Neuronal stem cell (in vitro differentiated cells): Measurements from ENCODE around the gene BAZ2B. TPM values are rescaled to one million over a fixed set of nuclear protein-coding genes. Genes with fewer than 3 reads are reported as not detected.

Source experiments
- DNase-seq: peaks from one replicate; pipeline ENCODE4 v3.0.0-alpha.2; 2013; ENCODE audit warnings: low spot score
- H2AFZ ChIP-seq: one replicate; pipeline ENCODE4 v1.6.1; 2013; ENCODE audit warnings: mild to moderate bottlenecking, low read length, inconsistent platforms
- H2AK5ac ChIP-seq: 2 replicates; pipeline ENCODE4 v1.6.1; 2013; ENCODE audit warnings: low read depth, mild to moderate bottlenecking, inconsistent platforms, low read length, moderate library complexity, mixed read lengths
- H2BK120ac ChIP-seq: 2 replicates; pipeline ENCODE4 v1.6.1; 2013; ENCODE audit warnings: low read depth, mild to moderate bottlenecking, inconsistent platforms, low read length, moderate library complexity, mixed read lengths
- H2BK12ac ChIP-seq: one replicate; pipeline ENCODE4 v1.6.1; 2013; ENCODE audit warnings: low read length, inconsistent platforms
- H2BK15ac ChIP-seq: 2 replicates; pipeline ENCODE4 v1.6.1; 2013; ENCODE audit warnings: mild to moderate bottlenecking, low read length, inconsistent platforms, mixed read lengths
- H2BK5ac ChIP-seq: one replicate; pipeline ENCODE4 v1.6.1; 2013; ENCODE audit warnings: inconsistent platforms, mild to moderate bottlenecking, low read length, moderate library complexity
- H3K14ac ChIP-seq: one replicate; pipeline ENCODE4 v1.6.1; 2013; ENCODE audit warnings: low read length, inconsistent platforms
- H3K18ac ChIP-seq: 2 replicates; pipeline ENCODE4 v1.6.1; 2013; ENCODE audit warnings: low read length, inconsistent platforms
- H3K23ac ChIP-seq: 2 replicates; pipeline ENCODE4 v1.6.1; 2013; ENCODE audit warnings: low read depth, mild to moderate bottlenecking, mixed read lengths, low read length, inconsistent platforms; ENCODE audit not compliant: poor library complexity
- H3K27ac ChIP-seq: replicated peaks from 3 replicates; pipeline ENCODE4 v1.5.1; 2013; ENCODE audit warnings: low read length, inconsistent platforms
- H3K27me3 ChIP-seq, 3 experiments: 2 replicates each; pipeline ENCODE4 v1.6.1; 2013; ENCODE audit warnings: low read length in 3 of 3, mild to moderate bottlenecking in 2 of 3, inconsistent platforms in 1 of 3, low read depth in 1 of 3, mixed read lengths in 1 of 3, moderate library complexity in 1 of 3; ENCODE audit not compliant: control insufficient read depth in 3 of 3, insufficient read depth in 3 of 3
- H3K36me3 ChIP-seq, 2 donors: replicated peaks in 1 of 2; 2 replicates each; pipeline ENCODE4 v1.6.1; 2013; ENCODE audit warnings: low read length in 2 of 2; ENCODE audit not compliant: control insufficient read depth in 2 of 2, insufficient read depth in 2 of 2
- H3K4ac ChIP-seq: 2 replicates; pipeline ENCODE4 v1.6.1; 2013; ENCODE audit warnings: inconsistent platforms, mild to moderate bottlenecking, low read length, moderate library complexity
- H3K4me1 ChIP-seq, 2 donors: 1 replicate in 1 of 2; 2 replicates in 1 of 2; pipeline ENCODE4 v1.6.1; 2013; ENCODE audit warnings: low read length in 2 of 2, low read depth in 1 of 2; ENCODE audit not compliant: control insufficient read depth in 2 of 2, insufficient read depth in 1 of 2
- H3K4me2 ChIP-seq: one replicate; pipeline ENCODE4 v1.6.1; 2013; ENCODE audit warnings: mild to moderate bottlenecking, low read length, inconsistent platforms; ENCODE audit not compliant: insufficient read depth, poor library complexity, severe bottlenecking
- H3K4me3 ChIP-seq, 2 donors: 2 replicates each; pipeline ENCODE4 v1.5.1; 2013; ENCODE audit warnings: low read length in 2 of 2, mild to moderate bottlenecking in 2 of 2, inconsistent platforms in 1 of 2, moderate library complexity in 1 of 2
- H3K79me1 ChIP-seq: one replicate; pipeline ENCODE4 v1.6.1; 2013; ENCODE audit warnings: low read depth, mild to moderate bottlenecking, inconsistent platforms, low read length, moderate library complexity
- H3K9ac ChIP-seq: one replicate; pipeline ENCODE4 v1.6.1; 2013; ENCODE audit warnings: mild to moderate bottlenecking, low read depth, low read length, inconsistent platforms; ENCODE audit not compliant: poor library complexity
- H3K9me3 ChIP-seq, 2 donors: replicated peaks in 1 of 2; 2 replicates each; pipeline versions ENCODE3 to v1.6.1; 2013; ENCODE audit warnings: low read length in 2 of 2, mild to moderate bottlenecking in 2 of 2, inconsistent platforms in 1 of 2, low read depth in 1 of 2, mixed read lengths in 1 of 2, moderate library complexity in 1 of 2; ENCODE audit not compliant: control insufficient read depth in 2 of 2, insufficient read depth in 1 of 2
- H4K8ac ChIP-seq: one replicate; pipeline ENCODE4 v1.6.1; 2013; ENCODE audit warnings: low read depth, mild to moderate bottlenecking, inconsistent platforms, low read length, moderate library complexity
- H4K91ac ChIP-seq: one replicate; pipeline ENCODE4 v1.6.1; 2013; ENCODE audit warnings: low read length, low read depth, mild to moderate bottlenecking, inconsistent platforms; ENCODE audit not compliant: poor library complexity
- WGBS, 2 donors: extraction: QIAGEN DNeasy Blood & Tissue Kit; methylation state at CpG; one replicate each; pipeline ENCODE4 v1.1.7; 2013; ENCODE audit warnings: missing lambda C conversion rate in 2 of 2, mixed read lengths in 1 of 2; ENCODE audit not compliant: insufficient read length in 2 of 2, insufficient replicate concordance in 1 of 2; ENCODE audit errors: extremely low coverage in 2 of 2; 5-methylcytosine and 5-hydroxymethylcytosine counted together
- polyA plus RNA-seq, 2 experiments: library from polyadenylated mRNA; stranded (reverse); fragments of 200-250 nt; gene quantifications; one replicate each; pipeline ENCODE4 v1.2.3, GENCODE V29; 2013

The BAZ2B gene, protein sequence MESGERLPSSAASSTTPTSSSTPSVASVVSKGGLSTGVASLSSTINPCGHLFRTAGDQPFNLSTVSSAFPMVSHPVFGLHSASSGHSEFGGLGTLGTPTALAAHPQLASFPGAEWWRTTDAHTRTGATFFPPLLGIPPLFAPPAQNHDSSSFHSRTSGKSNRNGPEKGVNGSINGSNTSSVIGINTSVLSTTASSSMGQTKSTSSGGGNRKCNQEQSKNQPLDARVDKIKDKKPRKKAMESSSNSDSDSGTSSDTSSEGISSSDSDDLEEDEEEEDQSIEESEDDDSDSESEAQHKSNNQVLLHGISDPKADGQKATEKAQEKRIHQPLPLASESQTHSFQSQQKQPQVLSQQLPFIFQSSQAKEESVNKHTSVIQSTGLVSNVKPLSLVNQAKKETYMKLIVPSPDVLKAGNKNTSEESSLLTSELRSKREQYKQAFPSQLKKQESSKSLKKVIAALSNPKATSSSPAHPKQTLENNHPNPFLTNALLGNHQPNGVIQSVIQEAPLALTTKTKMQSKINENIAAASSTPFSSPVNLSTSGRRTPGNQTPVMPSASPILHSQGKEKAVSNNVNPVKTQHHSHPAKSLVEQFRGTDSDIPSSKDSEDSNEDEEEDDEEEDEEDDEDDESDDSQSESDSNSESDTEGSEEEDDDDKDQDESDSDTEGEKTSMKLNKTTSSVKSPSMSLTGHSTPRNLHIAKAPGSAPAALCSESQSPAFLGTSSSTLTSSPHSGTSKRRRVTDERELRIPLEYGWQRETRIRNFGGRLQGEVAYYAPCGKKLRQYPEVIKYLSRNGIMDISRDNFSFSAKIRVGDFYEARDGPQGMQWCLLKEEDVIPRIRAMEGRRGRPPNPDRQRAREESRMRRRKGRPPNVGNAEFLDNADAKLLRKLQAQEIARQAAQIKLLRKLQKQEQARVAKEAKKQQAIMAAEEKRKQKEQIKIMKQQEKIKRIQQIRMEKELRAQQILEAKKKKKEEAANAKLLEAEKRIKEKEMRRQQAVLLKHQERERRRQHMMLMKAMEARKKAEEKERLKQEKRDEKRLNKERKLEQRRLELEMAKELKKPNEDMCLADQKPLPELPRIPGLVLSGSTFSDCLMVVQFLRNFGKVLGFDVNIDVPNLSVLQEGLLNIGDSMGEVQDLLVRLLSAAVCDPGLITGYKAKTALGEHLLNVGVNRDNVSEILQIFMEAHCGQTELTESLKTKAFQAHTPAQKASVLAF (N-terminal part only)
- 28.5 TPM for polyA plus RNA-seq (2013, experiment 1 of 2)
- polyA plus RNA-seq (2013, experiment 2 of 2) = 30.8 TPM

GRCh38 chr2:159616286-159616701, at the start of gene BAZ2B:
Gene BAZ2B (minus strand): TSS chr2:159616548. CDS start chr2:159478719, 137,829 bp downstream.
- WGBS, 2 donors = no CpG with 5 or more reads among the region's 6 CpGs
- peak within 1 kb of the TSS; percentile 91 for H3K23ac ChIP-seq
- H3K4me1 ChIP-seq = peaks cover 0 to 12% of the 10 kb centered on the region in 2 donors
- peak; percentile 54 for DNase-seq
- H3K27ac ChIP-seq = peak within 1 kb of the TSS; percentile 99
- peak within 1 kb of the TSS; percentile 98 for H3K14ac ChIP-seq
- H2BK12ac ChIP-seq = peak within 1 kb of the TSS; percentile 84
- no peaks in the 10 kb centered on the region for H3K27me3 ChIP-seq
- no peaks in the 10 kb centered on the region for H3K36me3 ChIP-seq
- H2BK5ac ChIP-seq = peak within 1 kb of the TSS; percentile 99
- H3K79me1 ChIP-seq = peaks cover 3% of the 10 kb centered on the region
- H3K4ac ChIP-seq = no peak within 1 kb of the TSS
- H4K8ac ChIP-seq = no peak within 1 kb of the TSS
- H3K4me3 ChIP-seq = peak within 1 kb of the TSS; percentile 68 to 94
- H3K9ac ChIP-seq = peak within 1 kb of the TSS; percentile 97
- H2BK15ac ChIP-seq = peak within 1 kb of the TSS; percentile 81
- no peak within 1 kb of the TSS for H4K91ac ChIP-seq
- peak within 1 kb of the TSS; percentile 49 for H3K4me2 ChIP-seq
- peak within 1 kb of the TSS; percentile 87 for H2BK120ac ChIP-seq
- peak within 1 kb of the TSS; percentile 72 for H2AFZ ChIP-seq
- H2AK5ac ChIP-seq = peak within 1 kb of the TSS; percentile 99
- H3K9me3 ChIP-seq = no peaks in the 10 kb centered on the region
- peak within 1 kb of the TSS; percentile 100 for H3K18ac ChIP-seq

- Histone ChIP-seq H3K4me2 (no peak overlapping the region), H3K4me3 (no peak overlapping the region), H2AK5ac (no peak overlapping the region)
Observed at GRCh38 chr2:159661286-159661685, 44.9 kb upstream of the BAZ2B start.

GRCh38 chr2:159658881-159659873, 42.8 kb upstream of the BAZ2B start:
- H3K27me3 ChIP-seq = no peaks in the 10 kb centered on the region
- H3K14ac ChIP-seq = no peak overlapping the region
- H2AK5ac ChIP-seq = no peak overlapping the region
- no peak overlapping the region for H4K8ac ChIP-seq
- no peak for DNase-seq
- no peak overlapping the region for H3K23ac ChIP-seq
- H3K36me3 ChIP-seq = no peaks in the 10 kb centered on the region
- no peak overlapping the region for H2BK120ac ChIP-seq
- H3K9me3 ChIP-seq = no peaks in the 10 kb centered on the region
- no peaks in the 10 kb centered on the region for H3K79me1 ChIP-seq
- H3K4me1 ChIP-seq = no peaks in the 10 kb centered on the region
- H3K4ac ChIP-seq = no peak overlapping the region
- WGBS, 2 donors = no CpG with 5 or more reads among the region's 6 CpGs
- H2BK5ac ChIP-seq = no peak overlapping the region
- H3K27ac ChIP-seq = no peak overlapping the region
- no peak overlapping the region for H4K91ac ChIP-seq
- no peak overlapping the region for H2BK12ac ChIP-seq
- H3K18ac ChIP-seq = no peak overlapping the region
- no peak overlapping the region for H3K9ac ChIP-seq
- no peak overlapping the region for H3K4me2 ChIP-seq
- no peak overlapping the region for H3K4me3 ChIP-seq
- H2BK15ac ChIP-seq = no peak overlapping the region
- H2AFZ ChIP-seq = no peak overlapping the region

More at GRCh38 chr2:159661286-159661685, 44.9 kb upstream of the BAZ2B start:
- Histone ChIP-seq H3K9me3 (no peaks in the 10 kb centered on the region), H3K27ac (no peak overlapping the region), H3K14ac (no peak overlapping the region), H3K36me3 (no peaks in the 10 kb centered on the region), H2BK12ac (no peak overlapping the region), H3K27me3 (no peaks in the 10 kb centered on the region), H2BK120ac (no peak overlapping the region), H2BK5ac (no peak overlapping the region), H2BK15ac (no peak overlapping the region), H2AFZ (no peak overlapping the region), H3K4ac (no peak overlapping the region), H3K9ac (no peak overlapping the region), H3K23ac (no peak overlapping the region), H3K79me1 (no peaks in the 10 kb centered on the region), H4K91ac (no peak overlapping the region), H3K4me1 (no peaks in the 10 kb centered on the region), H3K18ac (no peak overlapping the region), H4K8ac (no peak overlapping the region)
- no peak for DNase-seq
